GM23338 (cell line): ENCODE measurements around the gene PCED1A.

Experiments used
- CREB1 ChIP-seq: fragments of 250-450 bp; sonication (Bioruptor Pico); IDR thresholded peaks from 2 replicates; pipeline ENCODE4 v1.5.0; 2020; ENCODE audit warnings: low read depth, mild to moderate bottlenecking, moderate library complexity
- CTCF ChIP-seq, 2 experiments: fragments of 200-600 bp in 1 of 2; sonication (generic) in 1 of 2; conservative IDR thresholded peaks; 2 replicates each; pipeline versions ENCODE4 v1.5.1 to v1.6.1; 2016 to 2017; ENCODE audit warnings: antibody characterized with exemption in 2 of 2, low read depth in 2 of 2, mild to moderate bottlenecking in 2 of 2, moderate library complexity in 1 of 2
- EZH2 ChIP-seq: fragments of 200-600 bp; sonication (generic); IDR thresholded peaks from one replicate; pipeline ENCODE4 v1.8.0; 2017; ENCODE audit warnings: antibody characterized with exemption, mild to moderate bottlenecking, low read depth; ENCODE audit not compliant: unreplicated experiment
- EZH2phosphoT487 ChIP-seq: fragments of 200-600 bp; sonication (generic); IDR thresholded peaks from one replicate; pipeline ENCODE4 v1.8.1; 2018; ENCODE audit warnings: antibody characterized with exemption; ENCODE audit not compliant: unreplicated experiment
- JUNB ChIP-seq: IDR thresholded peaks from one replicate; pipeline ENCODE4 v1.6.1; 2016; ENCODE audit warnings: antibody characterized with exemption; ENCODE audit not compliant: unreplicated experiment
- NANOG ChIP-seq: IDR thresholded peaks from 2 replicates; pipeline ENCODE4 v1.6.1; 2016; ENCODE audit warnings: antibody characterized with exemption, borderline replicate concordance
- POLR2AphosphoS5 ChIP-seq: IDR thresholded peaks from 2 replicates; pipeline ENCODE4 v1.6.1; 2016; ENCODE audit warnings: antibody characterized with exemption, low read depth
- STAT1 ChIP-seq: IDR thresholded peaks from one replicate; pipeline ENCODE4 v1.6.1; 2016; ENCODE audit warnings: antibody characterized with exemption; ENCODE audit not compliant: unreplicated experiment
- ZNF114 ChIP-seq: fragments of 250-450 bp; sonication (Bioruptor Pico); IDR thresholded peaks from 2 replicates; pipeline ENCODE4 v1.5.0; 2020; ENCODE audit warnings: mild to moderate bottlenecking, moderate library complexity
- ZNF331 ChIP-seq: fragments of 250-450 bp; sonication (Bioruptor Pico); IDR thresholded peaks from 2 replicates; pipeline ENCODE4 v1.5.0; 2020; ENCODE audit warnings: low read depth, mild to moderate bottlenecking, moderate library complexity
- TF ChIP-seq, protein P1 (sequence below): IDR thresholded peaks from one replicate; pipeline ENCODE4 v1.6.1; 2018; ENCODE audit warnings: antibody characterized with exemption; ENCODE audit not compliant: unreplicated experiment
- TF ChIP-seq, protein P2 (sequence below): fragments of 250-450 bp; sonication (Bioruptor Pico); IDR thresholded peaks from 2 replicates; pipeline ENCODE4 v1.5.0; 2020; ENCODE audit warnings: mild to moderate bottlenecking, moderate library complexity
- TF ChIP-seq, protein P3 (sequence below): IDR thresholded peaks from 2 replicates; pipeline ENCODE4 v1.6.1; 2016; ENCODE audit warnings: antibody characterized with exemption

DNA sequence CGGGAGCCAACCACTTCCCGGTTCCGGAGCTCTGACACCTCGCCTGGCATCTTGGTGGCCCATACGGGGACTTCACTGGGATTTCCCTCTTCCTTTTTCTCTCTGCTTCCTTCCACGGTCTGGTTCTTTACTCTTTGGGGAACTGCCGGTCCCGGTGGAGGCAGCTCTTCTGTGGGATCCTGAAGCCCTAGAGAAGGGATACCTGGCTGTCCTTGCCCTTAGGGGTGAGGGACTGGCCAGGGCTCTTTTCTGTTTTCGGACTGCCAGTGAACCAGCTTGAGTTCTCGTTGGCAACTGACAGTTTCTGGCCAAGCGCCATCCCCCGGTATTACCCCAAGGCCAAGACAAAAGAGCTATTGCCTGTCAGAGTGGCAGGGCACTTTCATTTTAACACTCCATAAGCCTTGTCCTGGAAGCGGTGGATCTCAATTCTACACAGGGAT, 39.1 kb downstream of the PCED1A start:
- peak; percentile 71 for TF ChIP-seq EZH2
- no peak for TF ChIP-seq POLR2AphosphoS5
- TF ChIP-seq CTCF (conservative IDR thresholded peaks at IDR 0.05; ENCODE audit: low read depth in 2 of 2), result no peak
- TF ChIP-seq CREB1, result no peak
- TF ChIP-seq, protein P1, sequence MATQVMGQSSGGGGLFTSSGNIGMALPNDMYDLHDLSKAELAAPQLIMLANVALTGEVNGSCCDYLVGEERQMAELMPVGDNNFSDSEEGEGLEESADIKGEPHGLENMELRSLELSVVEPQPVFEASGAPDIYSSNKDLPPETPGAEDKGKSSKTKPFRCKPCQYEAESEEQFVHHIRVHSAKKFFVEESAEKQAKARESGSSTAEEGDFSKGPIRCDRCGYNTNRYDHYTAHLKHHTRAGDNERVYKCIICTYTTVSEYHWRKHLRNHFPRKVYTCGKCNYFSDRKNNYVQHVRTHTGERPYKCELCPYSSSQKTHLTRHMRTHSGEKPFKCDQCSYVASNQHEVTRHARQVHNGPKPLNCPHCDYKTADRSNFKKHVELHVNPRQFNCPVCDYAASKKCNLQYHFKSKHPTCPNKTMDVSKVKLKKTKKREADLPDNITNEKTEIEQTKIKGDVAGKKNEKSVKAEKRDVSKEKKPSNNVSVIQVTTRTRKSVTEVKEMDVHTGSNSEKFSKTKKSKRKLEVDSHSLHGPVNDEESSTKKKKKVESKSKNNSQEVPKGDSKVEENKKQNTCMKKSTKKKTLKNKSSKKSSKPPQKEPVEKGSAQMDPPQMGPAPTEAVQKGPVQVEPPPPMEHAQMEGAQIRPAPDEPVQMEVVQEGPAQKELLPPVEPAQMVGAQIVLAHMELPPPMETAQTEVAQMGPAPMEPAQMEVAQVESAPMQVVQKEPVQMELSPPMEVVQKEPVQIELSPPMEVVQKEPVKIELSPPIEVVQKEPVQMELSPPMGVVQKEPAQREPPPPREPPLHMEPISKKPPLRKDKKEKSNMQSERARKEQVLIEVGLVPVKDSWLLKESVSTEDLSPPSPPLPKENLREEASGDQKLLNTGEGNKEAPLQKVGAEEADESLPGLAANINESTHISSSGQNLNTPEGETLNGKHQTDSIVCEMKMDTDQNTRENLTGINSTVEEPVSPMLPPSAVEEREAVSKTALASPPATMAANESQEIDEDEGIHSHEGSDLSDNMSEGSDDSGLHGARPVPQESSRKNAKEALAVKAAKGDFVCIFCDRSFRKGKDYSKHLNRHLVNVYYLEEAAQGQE, result no peak
- no peak for TF ChIP-seq EZH2phosphoT487
- no peak for TF ChIP-seq JUNB
- TF ChIP-seq ZNF331 (CRISPR knock-in tag), result no peak
- TF ChIP-seq STAT1, result no peak
- TF ChIP-seq, protein P2, sequence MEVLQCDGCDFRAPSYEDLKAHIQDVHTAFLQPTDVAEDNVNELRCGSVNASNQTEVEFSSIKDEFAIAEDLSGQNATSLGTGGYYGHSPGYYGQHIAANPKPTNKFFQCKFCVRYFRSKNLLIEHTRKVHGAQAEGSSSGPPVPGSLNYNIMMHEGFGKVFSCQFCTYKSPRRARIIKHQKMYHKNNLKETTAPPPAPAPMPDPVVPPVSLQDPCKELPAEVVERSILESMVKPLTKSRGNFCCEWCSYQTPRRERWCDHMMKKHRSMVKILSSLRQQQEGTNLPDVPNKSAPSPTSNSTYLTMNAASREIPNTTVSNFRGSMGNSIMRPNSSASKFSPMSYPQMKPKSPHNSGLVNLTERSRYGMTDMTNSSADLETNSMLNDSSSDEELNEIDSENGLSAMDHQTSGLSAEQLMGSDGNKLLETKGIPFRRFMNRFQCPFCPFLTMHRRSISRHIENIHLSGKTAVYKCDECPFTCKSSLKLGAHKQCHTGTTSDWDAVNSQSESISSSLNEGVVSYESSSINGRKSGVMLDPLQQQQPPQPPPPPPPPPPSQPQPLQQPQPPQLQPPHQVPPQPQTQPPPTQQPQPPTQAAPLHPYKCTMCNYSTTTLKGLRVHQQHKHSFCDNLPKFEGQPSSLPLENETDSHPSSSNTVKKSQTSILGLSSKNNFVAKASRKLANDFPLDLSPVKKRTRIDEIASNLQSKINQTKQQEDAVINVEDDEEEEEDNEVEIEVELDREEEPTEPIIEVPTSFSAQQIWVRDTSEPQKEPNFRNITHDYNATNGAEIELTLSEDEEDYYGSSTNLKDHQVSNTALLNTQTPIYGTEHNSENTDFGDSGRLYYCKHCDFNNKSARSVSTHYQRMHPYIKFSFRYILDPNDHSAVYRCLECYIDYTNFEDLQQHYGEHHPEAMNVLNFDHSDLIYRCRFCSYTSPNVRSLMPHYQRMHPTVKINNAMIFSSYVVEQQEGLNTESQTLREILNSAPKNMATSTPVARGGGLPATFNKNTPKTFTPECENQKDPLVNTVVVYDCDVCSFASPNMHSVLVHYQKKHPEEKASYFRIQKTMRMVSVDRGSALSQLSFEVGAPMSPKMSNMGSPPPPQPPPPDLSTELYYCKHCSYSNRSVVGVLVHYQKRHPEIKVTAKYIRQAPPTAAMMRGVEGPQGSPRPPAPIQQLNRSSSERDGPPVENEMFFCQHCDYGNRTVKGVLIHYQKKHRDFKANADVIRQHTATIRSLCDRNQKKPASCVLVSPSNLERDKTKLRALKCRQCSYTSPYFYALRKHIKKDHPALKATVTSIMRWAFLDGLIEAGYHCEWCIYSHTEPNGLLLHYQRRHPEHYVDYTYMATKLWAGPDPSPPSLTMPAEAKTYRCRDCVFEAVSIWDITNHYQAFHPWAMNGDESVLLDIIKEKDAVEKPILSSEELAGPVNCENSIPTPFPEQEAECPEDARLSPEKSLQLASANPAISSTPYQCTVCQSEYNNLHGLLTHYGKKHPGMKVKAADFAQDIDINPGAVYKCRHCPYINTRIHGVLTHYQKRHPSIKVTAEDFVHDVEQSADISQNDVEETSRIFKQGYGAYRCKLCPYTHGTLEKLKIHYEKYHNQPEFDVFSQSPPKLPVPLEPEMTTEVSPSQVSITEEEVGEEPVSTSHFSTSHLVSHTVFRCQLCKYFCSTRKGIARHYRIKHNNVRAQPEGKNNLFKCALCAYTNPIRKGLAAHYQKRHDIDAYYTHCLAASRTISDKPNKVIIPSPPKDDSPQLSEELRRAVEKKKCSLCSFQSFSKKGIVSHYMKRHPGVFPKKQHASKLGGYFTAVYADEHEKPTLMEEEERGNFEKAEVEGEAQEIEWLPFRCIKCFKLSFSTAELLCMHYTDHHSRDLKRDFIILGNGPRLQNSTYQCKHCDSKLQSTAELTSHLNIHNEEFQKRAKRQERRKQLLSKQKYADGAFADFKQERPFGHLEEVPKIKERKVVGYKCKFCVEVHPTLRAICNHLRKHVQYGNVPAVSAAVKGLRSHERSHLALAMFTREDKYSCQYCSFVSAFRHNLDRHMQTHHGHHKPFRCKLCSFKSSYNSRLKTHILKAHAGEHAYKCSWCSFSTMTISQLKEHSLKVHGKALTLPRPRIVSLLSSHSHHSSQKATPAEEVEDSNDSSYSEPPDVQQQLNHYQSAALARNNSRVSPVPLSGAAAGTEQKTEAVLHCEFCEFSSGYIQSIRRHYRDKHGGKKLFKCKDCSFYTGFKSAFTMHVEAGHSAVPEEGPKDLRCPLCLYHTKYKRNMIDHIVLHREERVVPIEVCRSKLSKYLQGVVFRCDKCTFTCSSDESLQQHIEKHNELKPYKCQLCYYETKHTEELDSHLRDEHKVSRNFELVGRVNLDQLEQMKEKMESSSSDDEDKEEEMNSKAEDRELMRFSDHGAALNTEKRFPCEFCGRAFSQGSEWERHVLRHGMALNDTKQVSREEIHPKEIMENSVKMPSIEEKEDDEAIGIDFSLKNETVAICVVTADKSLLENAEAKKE (CRISPR knock-in tag), result no peak
- TF ChIP-seq, protein P3, sequence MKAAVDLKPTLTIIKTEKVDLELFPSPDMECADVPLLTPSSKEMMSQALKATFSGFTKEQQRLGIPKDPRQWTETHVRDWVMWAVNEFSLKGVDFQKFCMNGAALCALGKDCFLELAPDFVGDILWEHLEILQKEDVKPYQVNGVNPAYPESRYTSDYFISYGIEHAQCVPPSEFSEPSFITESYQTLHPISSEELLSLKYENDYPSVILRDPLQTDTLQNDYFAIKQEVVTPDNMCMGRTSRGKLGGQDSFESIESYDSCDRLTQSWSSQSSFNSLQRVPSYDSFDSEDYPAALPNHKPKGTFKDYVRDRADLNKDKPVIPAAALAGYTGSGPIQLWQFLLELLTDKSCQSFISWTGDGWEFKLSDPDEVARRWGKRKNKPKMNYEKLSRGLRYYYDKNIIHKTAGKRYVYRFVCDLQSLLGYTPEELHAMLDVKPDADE, result no peak
- no peak for TF ChIP-seq NANOG
- TF ChIP-seq ZNF114 (CRISPR knock-in tag), result no peak
